Fibroblast of peridontal ligament (primary cell): ENCODE results near the gene CWF19L2.
"Not testable (repeated sequence)": the region's sequence is repeated elsewhere in the genome, so short reads cannot be mapped to it uniquely, and the experiment has no call there.

ENCODE experiments used
- DNase-seq: peaks from one replicate; pipeline ENCODE4 v3.0.0-alpha.2; 2010; ENCODE audit errors: extremely low read depth

The CWF19L2 gene

GRCh38 chr11:107438148-107438547 lies 19.5 kb downstream of the CWF19L2 start:
- no peak for DNase-seq

GRCh38 chr11:107430525-107430924 lies 27.1 kb downstream of the CWF19L2 start:
- DNase-seq: no peak

GRCh38 chr11:107427569-107428180 lies 29.9 kb downstream of the CWF19L2 start:
- no peak for DNase-seq

DNA sequence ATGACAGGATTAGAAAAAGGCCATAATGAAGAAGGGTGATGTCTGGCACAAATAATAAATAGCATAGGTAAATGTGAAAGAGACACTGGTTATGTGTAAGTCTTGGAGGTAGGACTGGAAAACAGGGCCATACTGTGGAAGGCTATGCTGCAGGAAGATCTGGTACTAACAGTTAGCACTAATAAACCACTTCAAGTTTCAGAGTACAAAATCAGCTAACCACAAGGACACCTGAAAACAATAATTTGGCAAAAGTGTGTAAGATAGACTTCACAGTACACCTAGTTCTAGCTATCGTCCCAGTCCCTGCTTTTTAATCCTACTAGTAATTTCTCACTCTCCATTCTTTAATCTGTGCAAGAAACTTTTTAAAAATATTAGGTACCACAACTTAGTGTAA lies 44.3 kb downstream of the CWF19L2 start:
- no peak for DNase-seq

DNA sequence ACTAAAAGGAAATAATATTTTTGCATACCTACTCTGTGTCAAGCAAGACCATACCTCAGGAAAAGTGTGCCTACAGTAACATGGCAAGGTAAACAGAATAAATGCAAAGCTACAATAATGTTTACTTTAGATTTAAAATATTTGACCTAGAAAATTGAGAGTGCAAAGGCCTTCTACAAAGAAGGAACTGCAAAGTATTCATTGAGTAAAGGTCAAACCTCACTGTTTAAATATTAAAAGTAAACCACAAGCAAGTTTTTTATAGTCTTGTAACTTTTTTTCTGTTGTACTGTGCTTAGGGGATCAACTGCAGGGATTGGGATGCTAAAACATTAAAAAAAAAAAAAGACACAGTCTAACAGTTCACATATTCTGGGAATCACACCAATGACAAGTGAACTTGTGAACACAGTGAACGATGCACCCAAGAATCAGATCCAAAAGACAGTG lies 48.8 kb downstream of the CWF19L2 start:
- DNase-seq: no peak

DNA sequence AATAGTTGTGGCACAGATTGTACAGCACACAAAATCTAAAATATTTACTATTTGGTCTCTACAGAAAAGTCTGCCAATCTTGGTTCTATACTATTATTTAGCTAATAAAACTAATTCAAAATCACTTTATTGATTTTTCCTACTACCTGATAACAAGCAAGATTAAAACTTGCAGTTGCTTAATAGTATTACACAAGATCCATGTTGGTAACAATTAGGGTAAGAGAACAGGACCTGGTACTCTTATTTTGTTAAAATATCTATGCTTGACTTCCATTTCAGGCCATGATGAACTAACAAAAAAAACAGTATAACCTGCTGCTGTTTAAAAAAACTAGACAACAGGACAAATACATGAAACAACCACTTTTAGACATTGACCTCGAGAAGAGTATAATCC lies 52.4 kb downstream of the CWF19L2 start:
- DNase-seq: no peak

DNA sequence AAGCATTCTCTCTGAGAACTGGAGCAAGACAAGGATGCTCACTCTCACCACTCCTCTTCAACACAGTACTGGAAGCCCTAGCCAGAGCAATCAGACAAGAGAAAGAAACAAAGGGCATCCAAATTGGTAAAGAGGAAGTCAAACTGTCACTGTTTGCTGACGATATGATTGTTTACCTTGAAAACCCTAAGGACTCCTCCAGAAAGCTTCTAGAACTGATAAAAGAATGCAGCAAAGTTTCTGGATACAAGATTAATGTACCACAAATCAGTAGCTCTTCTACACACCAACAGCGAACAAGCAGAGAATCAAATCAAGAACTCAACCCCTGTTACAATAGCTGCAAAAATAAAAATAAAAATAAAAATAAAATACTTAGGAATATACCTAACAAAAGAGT lies 56.5 kb downstream of the CWF19L2 start:
- DNase-seq: not testable (repeated sequence)

GRCh38 chr11:107397357-107397756 lies 60.3 kb downstream of the CWF19L2 start:
- DNase-seq: no peak

DNA sequence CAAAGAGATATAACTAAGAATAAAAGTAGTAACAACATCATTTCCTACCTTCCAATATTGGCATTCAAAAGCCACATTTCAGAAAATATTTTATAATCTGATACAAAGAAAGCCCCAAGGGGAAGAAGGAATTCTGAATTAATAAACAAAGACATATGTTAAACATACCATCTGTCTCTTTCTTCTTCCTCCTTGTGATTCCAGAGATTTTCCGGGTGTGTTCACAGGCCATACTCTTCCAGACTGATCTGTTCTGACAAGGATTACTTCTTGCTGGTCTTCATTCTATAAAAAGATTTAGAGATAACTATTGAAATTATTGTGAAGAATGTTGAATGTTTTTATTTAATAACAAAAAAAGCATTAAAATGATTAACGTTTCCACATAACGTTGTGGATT lies 65.0 kb downstream of the CWF19L2 start:
- no peak for DNase-seq

DNA sequence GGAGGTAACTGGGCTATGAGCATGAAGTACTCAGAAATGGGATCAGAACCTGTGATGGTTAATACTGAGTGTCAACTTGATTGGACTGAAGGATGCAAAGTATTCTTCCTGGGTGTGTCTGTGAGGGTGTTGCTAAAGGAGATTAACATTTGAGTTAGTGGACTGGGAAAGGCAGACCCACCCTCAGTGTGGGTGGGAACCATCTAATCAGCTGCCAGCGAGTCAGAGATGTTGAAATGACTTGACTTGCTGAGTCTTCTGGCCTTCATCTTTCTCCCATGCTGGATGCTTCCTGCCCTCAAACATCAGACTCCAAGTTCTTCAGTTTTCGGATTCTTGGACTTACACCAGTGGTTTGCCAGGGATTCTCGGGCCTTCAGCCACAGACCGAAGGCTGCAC lies 66.9 kb downstream of the CWF19L2 start:
- not testable (repeated sequence) for DNase-seq

DNA sequence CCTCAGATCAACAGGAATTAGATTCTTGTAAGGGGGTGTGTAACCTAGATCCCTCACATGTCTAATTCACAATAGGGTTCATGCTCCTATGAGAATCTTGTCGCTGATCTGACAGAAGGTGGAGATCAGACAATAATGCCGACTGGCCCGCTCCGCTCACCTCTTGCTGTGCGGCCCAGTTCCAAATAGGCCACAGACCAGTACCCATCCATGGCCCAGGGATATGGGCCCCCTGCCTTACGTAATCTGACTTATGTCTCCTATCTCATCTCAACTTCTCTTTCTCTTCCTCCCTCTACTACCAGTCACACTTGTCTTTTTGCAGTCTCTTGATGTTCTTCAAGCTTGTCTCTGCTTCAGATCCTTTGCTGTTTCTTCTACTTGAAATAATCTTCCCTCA lies 70.0 kb downstream of the CWF19L2 start:
- DNase-seq: no peak

DNA sequence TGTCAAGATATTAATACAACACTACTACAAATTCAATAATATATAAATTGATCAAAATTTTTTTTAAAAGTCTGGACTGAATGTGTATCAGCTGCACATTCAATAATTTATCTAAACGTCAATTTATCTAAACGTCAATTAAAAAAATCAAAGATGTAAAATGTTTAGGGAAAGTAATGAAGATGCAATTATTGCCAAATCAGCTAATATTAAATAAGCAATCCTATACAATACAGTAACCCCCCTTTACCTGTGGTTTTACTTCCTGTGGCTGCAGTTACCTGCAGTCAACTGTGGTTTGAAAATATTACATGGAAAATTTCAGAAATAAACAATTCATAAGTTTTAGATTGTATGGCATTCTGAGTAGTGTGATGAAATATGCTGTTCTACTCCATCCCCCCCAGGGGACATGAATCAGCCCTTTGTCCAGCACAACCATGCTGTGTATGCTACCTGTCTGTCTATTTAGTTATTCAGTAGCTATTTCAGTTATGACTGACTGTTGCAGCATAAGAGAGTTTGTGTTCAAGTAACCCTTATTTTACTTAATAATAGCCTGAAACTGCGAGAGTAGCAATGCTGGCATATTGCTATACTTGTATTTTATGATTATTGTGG lies 72.2 kb downstream of the CWF19L2 start:
- DNase-seq: peak; percentile 35

- DNase-seq: no peak
Measured at GRCh38 chr11:107384144-107384852, 73.3 kb downstream of the CWF19L2 start.

GRCh38 chr11:107372439-107372838 lies 85.2 kb downstream of the CWF19L2 start:
- DNase-seq: no peak

GRCh38 chr11:107370390-107370789 lies 87.2 kb downstream of the CWF19L2 start:
- DNase-seq: peak; percentile 57

GRCh38 chr11:107359701-107360100 lies 97.9 kb downstream of the CWF19L2 start:
- DNase-seq: no peak

GRCh38 chr11:107357877-107358276 lies 99.7 kb downstream of the CWF19L2 start:
- DNase-seq: no peak

- no peak for DNase-seq
Measured at GRCh38 chr11:107354780-107355179, 102.8 kb downstream of the CWF19L2 start.

GRCh38 chr11:107337917-107338316 lies 119.7 kb downstream of the CWF19L2 start:
- no peak for DNase-seq

DNA sequence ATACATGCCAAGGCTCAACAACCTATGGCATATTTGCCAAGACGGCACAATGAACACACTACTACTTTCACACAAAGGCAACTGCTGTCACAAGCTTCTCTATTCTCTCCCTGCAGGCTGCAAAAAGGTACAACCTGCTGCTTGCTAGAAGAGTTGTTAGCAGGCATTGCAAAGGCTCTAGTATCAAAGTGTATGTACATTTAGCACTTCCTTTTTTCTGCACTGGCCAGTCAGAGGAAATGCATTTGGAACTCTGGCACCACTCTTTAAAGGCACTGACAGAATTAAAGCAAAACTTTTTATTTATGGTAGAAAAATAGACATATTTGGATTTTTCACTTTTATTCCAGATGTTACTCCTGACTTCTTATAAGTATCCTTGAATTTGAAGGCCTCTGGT lies 125.9 kb downstream of the CWF19L2 start:
- no peak for DNase-seq

DNA sequence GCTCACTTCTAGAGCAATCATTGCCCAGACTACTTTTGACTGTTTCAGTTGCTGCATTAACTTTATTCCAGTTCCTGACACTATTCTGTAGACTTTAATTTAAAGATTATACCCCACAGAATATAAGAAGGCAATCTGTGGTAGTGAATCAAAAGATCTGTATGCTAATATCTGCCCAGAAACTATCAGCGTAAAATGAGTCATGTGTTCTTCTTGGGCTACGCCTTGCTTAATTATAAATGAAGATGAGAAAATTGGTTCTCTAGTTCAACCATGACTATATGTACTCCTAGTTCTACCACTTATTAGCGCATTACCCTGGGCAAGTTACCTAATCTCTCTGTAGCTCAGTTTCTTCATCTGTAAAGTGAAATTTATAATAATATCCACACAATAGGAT lies 128.5 kb downstream of the CWF19L2 start:
- no peak for DNase-seq

DNA sequence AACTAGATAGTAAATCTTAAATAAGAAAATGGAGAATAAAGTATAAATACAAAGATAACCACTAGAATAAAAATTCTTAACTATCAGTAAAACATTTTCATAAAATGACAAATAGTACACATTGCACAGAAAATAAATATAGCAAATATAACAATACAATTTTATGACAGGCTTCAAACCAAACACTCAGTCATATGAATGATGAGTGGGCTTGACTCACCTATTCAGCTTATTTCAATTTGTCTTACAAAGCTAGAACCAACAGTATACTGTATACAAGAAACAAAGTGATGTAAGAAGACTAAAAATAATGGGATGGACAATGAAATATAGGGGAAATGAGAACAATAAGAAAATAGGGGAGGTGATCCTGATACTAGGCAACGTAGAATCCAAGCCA lies 141.2 kb downstream of the CWF19L2 start:
- no peak for DNase-seq

DNA sequence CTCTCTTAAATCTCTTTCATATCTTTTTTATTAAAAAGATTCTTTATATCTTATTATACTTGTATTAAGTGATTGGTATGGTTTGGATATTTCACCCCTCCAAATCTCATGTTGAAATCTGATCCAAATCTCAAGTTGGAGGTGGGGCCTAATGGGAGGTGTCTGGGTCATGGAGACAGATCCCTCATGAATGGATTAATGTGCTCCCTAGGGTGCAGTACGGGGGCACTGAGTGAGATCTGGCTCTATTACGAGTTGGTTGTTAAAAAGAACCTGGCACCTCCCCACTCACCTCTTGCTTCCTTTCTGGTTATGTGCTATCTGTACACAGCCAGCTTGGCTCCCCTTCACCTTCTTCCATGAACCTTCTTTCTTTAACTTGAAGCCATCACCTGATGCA lies 149.6 kb downstream of the CWF19L2 start:
- no peak for DNase-seq
